Nephron (organoid): Measurements from ENCODE around the gene HOXB6.

Experiments used
- H3K27ac Mint-ChIP-seq, 3 experiments: 2 replicates each; pipeline ENCODE4 v1.8.0; 2020; ENCODE audit warnings: mixed read lengths in 3 of 3, mild to moderate bottlenecking in 2 of 3, moderate library complexity in 1 of 3
- H3K27me3 Mint-ChIP-seq: 2 replicates; pipeline ENCODE4 v1.8.0; 2021; ENCODE audit warnings: low read depth, mild to moderate bottlenecking, moderate library complexity, mixed read lengths
- H3K36me3 Mint-ChIP-seq: 2 replicates; pipeline ENCODE4 v1.8.0; 2020; ENCODE audit warnings: low read depth, mixed read lengths
- H3K4me1 Mint-ChIP-seq: 2 replicates; pipeline ENCODE4 v1.8.0; 2020; ENCODE audit warnings: mixed read lengths
- H3K4me3 Mint-ChIP-seq, 3 experiments: 2 replicates each; pipeline ENCODE4 v1.8.0; 2020; ENCODE audit warnings: mild to moderate bottlenecking in 3 of 3, mixed read lengths in 3 of 3, moderate library complexity in 2 of 3
- H3K9me3 Mint-ChIP-seq: 2 replicates; pipeline ENCODE4 v1.8.0; 2020; ENCODE audit warnings: mixed read lengths
- TF ChIP-seq, protein P1 (sequence below), 3 experiments: fragments of 200-600 bp; sonication (generic); IDR thresholded peaks; one replicate each; pipeline ENCODE4 v1.5.0; 2021; ENCODE audit warnings: antibody characterized with exemption in 3 of 3; ENCODE audit not compliant: unreplicated experiment in 3 of 3

The HOXB6 gene

DNA sequence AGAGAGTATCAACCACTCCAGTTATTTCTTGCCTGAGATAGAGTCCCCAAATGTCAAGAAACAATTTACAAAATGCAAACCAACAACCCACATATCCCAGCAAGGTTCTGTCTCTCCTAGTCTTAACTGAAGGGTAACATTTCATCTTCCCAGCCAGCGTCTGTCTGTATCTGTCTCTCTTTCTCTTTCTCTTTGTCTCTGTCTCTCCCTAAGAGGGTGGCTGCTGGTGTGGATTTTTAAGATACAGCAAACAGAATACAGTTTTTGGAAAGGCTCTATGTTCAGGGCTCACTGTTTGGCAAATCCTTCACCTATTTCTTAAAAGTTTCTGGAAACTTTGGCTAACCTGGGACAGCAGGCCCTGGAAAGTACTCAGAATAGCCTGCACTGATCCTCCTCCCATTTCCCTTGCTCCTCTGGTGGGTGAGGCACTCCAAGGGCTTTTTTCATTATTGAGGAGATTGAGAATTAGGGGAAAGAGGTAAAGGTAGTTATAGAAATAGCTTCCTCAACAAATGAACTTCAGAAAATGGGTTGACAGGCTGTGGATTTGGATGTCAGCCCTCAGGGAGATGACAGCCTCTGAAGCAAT, 32.9 kb downstream of the HOXB6 start:
- Mint-ChIP-seq H3K36me3 (peaks cover 26% of the 10 kb centered on the region), H3K27ac (no peak overlapping the region), H3K4me1 (peaks cover 61% of the 10 kb centered on the region), H3K9me3 (no peaks in the 10 kb centered on the region), H3K27me3 (peaks cover 45% of the 10 kb centered on the region), H3K4me3 (peak overlapping the region in 2 of 3 experiments; percentile 46 to 75)
- TF ChIP-seq, protein P1, sequence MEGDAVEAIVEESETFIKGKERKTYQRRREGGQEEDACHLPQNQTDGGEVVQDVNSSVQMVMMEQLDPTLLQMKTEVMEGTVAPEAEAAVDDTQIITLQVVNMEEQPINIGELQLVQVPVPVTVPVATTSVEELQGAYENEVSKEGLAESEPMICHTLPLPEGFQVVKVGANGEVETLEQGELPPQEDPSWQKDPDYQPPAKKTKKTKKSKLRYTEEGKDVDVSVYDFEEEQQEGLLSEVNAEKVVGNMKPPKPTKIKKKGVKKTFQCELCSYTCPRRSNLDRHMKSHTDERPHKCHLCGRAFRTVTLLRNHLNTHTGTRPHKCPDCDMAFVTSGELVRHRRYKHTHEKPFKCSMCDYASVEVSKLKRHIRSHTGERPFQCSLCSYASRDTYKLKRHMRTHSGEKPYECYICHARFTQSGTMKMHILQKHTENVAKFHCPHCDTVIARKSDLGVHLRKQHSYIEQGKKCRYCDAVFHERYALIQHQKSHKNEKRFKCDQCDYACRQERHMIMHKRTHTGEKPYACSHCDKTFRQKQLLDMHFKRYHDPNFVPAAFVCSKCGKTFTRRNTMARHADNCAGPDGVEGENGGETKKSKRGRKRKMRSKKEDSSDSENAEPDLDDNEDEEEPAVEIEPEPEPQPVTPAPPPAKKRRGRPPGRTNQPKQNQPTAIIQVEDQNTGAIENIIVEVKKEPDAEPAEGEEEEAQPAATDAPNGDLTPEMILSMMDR (IDR thresholded peaks at IDR 0.05; ENCODE audit: unreplicated experiment in 3 of 3), result no peak

DNA sequence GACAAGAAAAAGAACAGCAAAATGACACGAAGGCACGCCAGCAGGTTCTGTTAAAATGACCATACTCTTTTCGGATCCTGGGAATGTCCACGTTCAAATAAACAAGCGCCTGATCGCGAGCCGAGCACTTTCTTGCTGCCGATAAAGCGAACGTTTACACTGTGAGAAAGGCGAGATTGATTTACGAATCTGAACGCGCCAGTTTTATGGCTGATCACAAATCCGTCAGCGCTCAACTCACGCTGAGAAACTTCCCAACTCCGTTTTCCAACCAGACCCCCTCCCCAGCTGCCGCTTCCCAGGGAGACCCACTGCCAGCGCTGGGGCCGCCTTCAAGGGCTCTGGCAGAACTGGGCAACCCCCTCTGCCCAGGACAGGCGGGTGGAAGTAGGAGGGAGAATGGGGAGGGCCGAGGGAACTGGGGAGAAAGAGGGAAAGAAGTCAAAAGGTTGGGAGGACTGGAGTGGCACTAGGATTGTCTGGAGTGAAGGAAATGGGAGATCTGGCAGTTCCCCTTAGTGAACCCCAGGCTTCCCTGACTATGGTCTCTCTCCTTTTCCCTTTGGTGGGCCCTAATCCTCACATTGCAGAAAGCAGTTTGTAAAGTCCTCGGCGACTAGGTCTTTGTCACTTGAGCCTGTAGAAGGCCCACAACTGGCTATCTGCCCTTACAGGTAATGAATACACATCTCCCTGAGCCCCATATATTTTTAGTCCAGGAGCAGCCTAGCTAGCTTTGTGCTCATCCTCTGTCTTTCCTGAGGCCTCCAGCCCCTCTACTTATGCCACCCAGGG, 33.6 kb downstream of the HOXB6 start:
- Mint-ChIP-seq H3K4me3 (peak overlapping the region in 2 of 3 experiments; percentile 46 to 75), H3K4me1 (peaks cover 58% of the 10 kb centered on the region), H3K36me3 (peaks cover 26% of the 10 kb centered on the region), H3K27me3 (peaks cover 45% of the 10 kb centered on the region), H3K27ac (no peak overlapping the region), H3K9me3 (no peaks in the 10 kb centered on the region)
- TF ChIP-seq, protein P1 (IDR thresholded peaks at IDR 0.05; ENCODE audit: unreplicated experiment in 3 of 3), result no peak

GRCh38 chr17:48570325-48571023, 34.3 kb downstream of the HOXB6 start:
- TF ChIP-seq, protein P1 (IDR thresholded peaks at IDR 0.05; ENCODE audit: unreplicated experiment in 3 of 3), result no peak
- Mint-ChIP-seq H3K4me3 (peak overlapping the region in 2 of 3 experiments; percentile 75 to 85), H3K27ac (no peak overlapping the region), H3K9me3 (no peaks in the 10 kb centered on the region), H3K27me3 (peaks cover 42% of the 10 kb centered on the region), H3K36me3 (peaks cover 23% of the 10 kb centered on the region), H3K4me1 (peaks cover 53% of the 10 kb centered on the region)

GRCh38 chr17:48569674-48570324, 35.0 kb downstream of the HOXB6 start:
- H3K27ac Mint-ChIP-seq, result no peak overlapping the region
- peak overlapping the region in 1 of 3 experiments; percentile 85 for H3K4me3 Mint-ChIP-seq
- H3K27me3 Mint-ChIP-seq, result peaks cover 38% of the 10 kb centered on the region
- peaks cover 46% of the 10 kb centered on the region for H3K4me1 Mint-ChIP-seq
- TF ChIP-seq, protein P1 (IDR thresholded peaks at IDR 0.05; ENCODE audit: unreplicated experiment in 3 of 3), result peak in 1 of 3 experiments; percentile 3
- H3K9me3 Mint-ChIP-seq, result no peaks in the 10 kb centered on the region
- peaks cover 23% of the 10 kb centered on the region for H3K36me3 Mint-ChIP-seq

GRCh38 chr17:48569240-48569582, 35.6 kb downstream of the HOXB6 start:
- H3K4me1 Mint-ChIP-seq, result peaks cover 40% of the 10 kb centered on the region
- H3K9me3 Mint-ChIP-seq, result no peaks in the 10 kb centered on the region
- H3K36me3 Mint-ChIP-seq, result peaks cover 20% of the 10 kb centered on the region
- H3K4me3 Mint-ChIP-seq, result peak overlapping the region in 1 of 3 experiments; percentile 85
- H3K27ac Mint-ChIP-seq, result no peak overlapping the region
- peaks cover 33% of the 10 kb centered on the region for H3K27me3 Mint-ChIP-seq
- TF ChIP-seq, protein P1 (IDR thresholded peaks at IDR 0.05; ENCODE audit: unreplicated experiment in 3 of 3), result no peak
